Measurements from ENCODE around the gene CLGN. TPM values are rescaled to one million over a fixed set of nuclear protein-coding genes. Genes with fewer than 3 reads are reported as not detected.
A peak's percentile ranks its signal among the peaks of the same experiment; 100 is the strongest.

CLGN gene
- 4.1 and 19.3 TPM in 2 replicates for total RNA-seq (ENCODE audit: low replicate concordance)

GRCh38 chr4:140427106-140427918 is at the start of gene CLGN:
CLGN (minus strand) TSS chr4:140427648; CDS start chr4:140413078, 14,570 bp downstream.
- peak within 1 kb of the TSS; percentile 81 for H3K4me3 ChIP-seq (ENCODE audit: low read depth, low read length)
- peak; percentile 52 for DNase-seq (ENCODE audit: low read depth)
- TF ChIP-seq CTCF (IDR thresholded peaks at IDR 0.05; ENCODE audit: insufficient read depth, low read length), result peak; percentile 44

GRCh38 chr4:140472156-140472555 is 44.7 kb upstream of the CLGN start:
- no peak for DNase-seq (ENCODE audit: low read depth)
- TF ChIP-seq CTCF (IDR thresholded peaks at IDR 0.05; ENCODE audit: insufficient read depth, low read length), result no peak
- no peak overlapping the region for H3K4me3 ChIP-seq (ENCODE audit: low read depth, low read length)

GRCh38 chr4:140469791-140470733 is 42.6 kb upstream of the CLGN start:
- H3K4me3 ChIP-seq (ENCODE audit: low read depth, low read length), result no peak overlapping the region
- no peak for DNase-seq (ENCODE audit: low read depth)
- no peak for TF ChIP-seq CTCF (IDR thresholded peaks at IDR 0.05; ENCODE audit: insufficient read depth, low read length)

GRCh38 chr4:140466146-140466545 is 38.7 kb upstream of the CLGN start:
- no peak for DNase-seq (ENCODE audit: low read depth)
- H3K4me3 ChIP-seq (ENCODE audit: low read depth, low read length), result no peak overlapping the region
- TF ChIP-seq CTCF (IDR thresholded peaks at IDR 0.05; ENCODE audit: insufficient read depth, low read length), result no peak

- H3K4me3 ChIP-seq (ENCODE audit: low read depth, low read length), result no peak overlapping the region
- TF ChIP-seq CTCF (IDR thresholded peaks at IDR 0.05; ENCODE audit: insufficient read depth, low read length), result no peak
- no peak for DNase-seq (ENCODE audit: low read depth)
Measured at GRCh38 chr4:140463614-140464013, 36.2 kb upstream of the CLGN start.

GRCh38 chr4:140463182-140463581 is 35.7 kb upstream of the CLGN start:
- H3K4me3 ChIP-seq (ENCODE audit: low read depth, low read length), result no peak overlapping the region
- no peak for DNase-seq (ENCODE audit: low read depth)
- no peak for TF ChIP-seq CTCF (IDR thresholded peaks at IDR 0.05; ENCODE audit: insufficient read depth, low read length)

All from fibroblast of the aortic adventitia (primary cell).